HG03558 (cell line): ENCODE measurements around the gene RAD51B.

Source experiments
- ATAC-seq: cut with Tn5 transposase; IDR thresholded peaks from one replicate; pipeline ENCODE4 v1.9.1; 2021; ENCODE audit warnings: moderate number of reproducible peaks; ENCODE audit not compliant: unreplicated experiment; ENCODE audit errors: extremely low read depth

Gene RAD51B

GRCh38 chr14:68506021-68506644 is 686.6 kb downstream of the RAD51B start:
- no peak for ATAC-seq

GRCh38 chr14:68506645-68507419 is 687.3 kb downstream of the RAD51B start:
- no peak for ATAC-seq

- ATAC-seq, result no peak
Measured at GRCh38 chr14:68507544-68508081, 688.0 kb downstream of the RAD51B start.

- no peak for ATAC-seq
Measured at GRCh38 chr14:68508581-68508980, 689.0 kb downstream of the RAD51B start.

GRCh38 chr14:68509188-68509983 is 689.8 kb downstream of the RAD51B start:
- no peak for ATAC-seq

GRCh38 chr14:68510201-68511128 is 690.9 kb downstream of the RAD51B start:
- ATAC-seq, result no peak

GRCh38 chr14:68511129-68512047 is 691.8 kb downstream of the RAD51B start:
- ATAC-seq, result no peak

GRCh38 chr14:68512088-68512487 is 692.5 kb downstream of the RAD51B start:
- ATAC-seq, result no peak

- no peak for ATAC-seq
Measured at GRCh38 chr14:68513137-68513536, 693.6 kb downstream of the RAD51B start.

GRCh38 chr14:68513838-68514607 is 694.4 kb downstream of the RAD51B start:
- ATAC-seq, result peak; percentile 52

GRCh38 chr14:68514608-68515194 is 695.1 kb downstream of the RAD51B start:
- no peak for ATAC-seq

GRCh38 chr14:68516342-68516741 is 696.8 kb downstream of the RAD51B start:
- ATAC-seq, result no peak

- no peak for ATAC-seq
Measured at GRCh38 chr14:68518166-68518565, 698.6 kb downstream of the RAD51B start.

- ATAC-seq, result no peak
Measured at GRCh38 chr14:68518761-68519670, 699.4 kb downstream of the RAD51B start.

- no peak for ATAC-seq
Measured at GRCh38 chr14:68519671-68520187, 700.1 kb downstream of the RAD51B start.
